Right cardiac atrium (tissue), 5 donors: ENCODE results near the gene TRIM62. TPM values are rescaled to one million over a fixed set of nuclear protein-coding genes. Genes with fewer than 3 reads are reported as not detected.

Experiments used
- ATAC-seq, 2 donors: fragments of 200-7000 bp; cut with Tn5 transposase; one replicate each; pipeline versions ENCODE4 v1.8.0 to v1.9.1; 2020; ENCODE audit warnings: moderate library complexity in 2 of 2, mild to moderate bottlenecking in 1 of 2
- DNase-seq, 3 donors: peaks; one replicate each; pipeline ENCODE4 v3.0.0-alpha.2; 2020
- H3K27ac ChIP-seq: one replicate; pipeline ENCODE4 v1.5.1; 2013; ENCODE audit warnings: mild to moderate bottlenecking, low read length, control low read depth, moderate library complexity
- H3K27me3 ChIP-seq: one replicate; pipeline ENCODE4 v1.6.1; 2013; ENCODE audit not compliant: control insufficient read depth, insufficient read depth
- H3K4me1 ChIP-seq: one replicate; pipeline ENCODE4 v1.6.1; 2013; ENCODE audit warnings: low read length; ENCODE audit not compliant: control insufficient read depth, insufficient read depth
- H3K4me3 ChIP-seq: one replicate; pipeline ENCODE4 v1.5.1; 2013; ENCODE audit warnings: low read length, control low read depth
- H3K9me3 ChIP-seq: one replicate; pipeline ENCODE4 v1.6.1; 2013; ENCODE audit warnings: low read length; ENCODE audit not compliant: control insufficient read depth
- whole genome bisulfite sequencing: extraction: QIAGEN DNeasy Blood & Tissue Kit; methylation state at CpG from one replicate; pipeline ENCODE4 v1.1.7; 2013; 5-methylcytosine and 5-hydroxymethylcytosine counted together
- intact Hi-C, 4 donors: fragments of 100-400 bp; cut with DNase I; formaldehyde crosslinking; loops; one replicate each; pipeline versions ENCODE4 v1.11.0 to v1.14.0; 2022 to 2023
- polyA plus RNA-seq: library from polyadenylated mRNA; stranded (reverse); fragments of 200-250 nt; gene quantifications from one replicate; pipeline ENCODE4 v1.2.3, GENCODE V29; 2013
- total RNA-seq, 4 donors: library from RNA; stranded (reverse); fragmentation: NEBNext Ultra II Directional; extraction: Animal tissue kit (Norgen Biotek cat#: 25700); gene quantifications; one replicate each; pipeline ENCODE4 v1.2.1, GENCODE V29; 2021
- donor health status: healthy with polysubstance abuse.
- donor health status: DM: no; HTN: yes; CAD: no.
- donor health status: DM: no; HTN: no; CAD: no.
- donor health status: DM: no; HTN: yes; CAD: no; lungs with severe emphysema.
- donor health status: DM: yes; HTN: yes; CAD: no.

The TRIM62 gene
- total and polyA plus RNA-seq, 5 donors: 1.8 to 4.4 (median 2.8) TPM

DNA sequence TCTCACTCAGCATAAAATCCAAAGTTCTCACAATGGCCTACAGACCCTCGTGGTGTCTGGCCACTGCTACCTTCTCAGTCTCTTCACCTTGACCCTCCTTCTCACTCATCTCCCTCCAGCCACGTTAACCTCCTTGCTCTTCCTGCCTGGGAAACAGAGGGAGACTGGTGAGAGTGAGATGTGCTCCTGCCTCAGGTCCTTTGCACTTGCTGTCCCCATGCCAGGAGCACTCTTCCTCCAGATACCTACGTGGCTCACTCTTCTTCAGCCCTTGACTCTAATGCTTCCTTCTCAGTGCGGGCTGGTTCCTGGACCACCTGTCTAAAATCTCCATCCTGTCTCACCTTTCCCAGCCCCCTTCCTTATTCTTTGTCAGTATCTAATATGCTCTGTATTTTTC, 24.7 kb downstream of the TRIM62 start:
- H3K4me1 ChIP-seq: peaks cover 18% of the 10 kb centered on the region
- intact Hi-C loops: no loop called here
- H3K4me3 ChIP-seq: no peak overlapping the region
- H3K27me3 ChIP-seq: no peaks in the 10 kb centered on the region
- no peaks in the 10 kb centered on the region for H3K9me3 ChIP-seq
- no peak overlapping the region for H3K27ac ChIP-seq
- 91% methylated on average over 4 of the region's 4 CpGs for WGBS
- ATAC-seq (no peak), DNase-seq (no peak)

DNA sequence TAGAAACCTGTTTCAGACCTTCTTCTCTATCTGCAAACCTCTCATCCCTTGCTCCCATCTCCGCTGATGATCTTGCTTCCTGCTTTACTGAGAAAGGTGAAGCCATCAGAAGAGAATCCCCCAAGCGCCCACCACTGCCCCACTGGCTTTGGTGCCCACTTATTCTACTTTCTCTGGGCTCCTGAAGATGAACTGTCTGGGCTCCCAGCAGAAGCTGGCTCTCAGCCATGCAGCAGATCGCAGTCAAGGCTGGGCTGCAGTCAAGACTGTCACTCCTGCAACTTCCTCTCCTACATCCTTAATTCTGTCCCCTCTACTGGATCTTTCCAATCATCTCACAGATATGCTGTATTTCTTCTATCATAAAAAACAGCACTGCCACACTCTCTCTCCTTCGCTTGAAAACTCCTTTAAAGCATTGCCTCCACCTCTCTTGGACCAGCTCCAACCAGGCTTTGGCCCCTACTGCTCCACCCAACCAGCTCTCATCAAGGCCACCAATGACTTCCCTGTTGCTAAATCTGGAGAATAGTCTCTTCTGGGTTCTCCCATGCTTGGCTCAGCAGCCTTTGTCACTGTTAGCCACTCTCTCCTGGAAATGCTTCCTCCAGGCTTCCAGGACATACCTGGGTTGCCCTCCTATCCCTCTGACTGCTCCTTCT, 25.8 kb downstream of the TRIM62 start:
- no peak for ATAC-seq
- peak in 1 of 3 donors; percentile 59 for DNase-seq
- H3K4me3 ChIP-seq: no peak overlapping the region
- 67% methylated on average over 4 of the region's 4 CpGs for WGBS
- H3K9me3 ChIP-seq: no peaks in the 10 kb centered on the region
- no peak overlapping the region for H3K27ac ChIP-seq
- no peaks in the 10 kb centered on the region for H3K27me3 ChIP-seq
- peaks cover 16% of the 10 kb centered on the region for H3K4me1 ChIP-seq
- intact Hi-C loops: no loop called here

DNA sequence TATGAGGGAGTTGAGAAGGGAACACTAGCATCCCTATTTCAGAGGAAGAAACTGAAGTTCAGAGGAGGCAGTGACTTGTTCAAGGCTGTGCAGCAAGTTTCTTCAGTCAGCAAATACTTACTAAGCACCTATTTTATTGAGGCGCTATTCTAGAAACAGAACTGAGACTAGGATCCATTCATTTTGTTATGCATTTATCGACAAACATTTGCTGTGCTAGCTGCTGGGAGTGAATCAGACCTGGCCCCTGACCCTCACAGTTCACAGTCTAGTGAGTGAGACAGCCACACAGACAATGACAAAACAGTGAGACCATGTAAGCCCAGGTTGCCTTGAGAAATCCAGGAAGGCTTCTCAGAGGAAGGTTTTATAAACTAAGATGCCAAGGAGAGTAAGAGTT, 28.2 kb downstream of the TRIM62 start:
- Histone ChIP-seq H3K27me3 (no peaks in the 10 kb centered on the region), H3K9me3 (no peaks in the 10 kb centered on the region), H3K27ac (peak overlapping the region; percentile 97), H3K4me1 (peaks cover 16% of the 10 kb centered on the region), H3K4me3 (no peak overlapping the region)
- intact Hi-C loops: no loop called here
- no peak for DNase-seq
- 89% methylated on average over 2 of the region's 2 CpGs for WGBS
- ATAC-seq: no peak

DNA sequence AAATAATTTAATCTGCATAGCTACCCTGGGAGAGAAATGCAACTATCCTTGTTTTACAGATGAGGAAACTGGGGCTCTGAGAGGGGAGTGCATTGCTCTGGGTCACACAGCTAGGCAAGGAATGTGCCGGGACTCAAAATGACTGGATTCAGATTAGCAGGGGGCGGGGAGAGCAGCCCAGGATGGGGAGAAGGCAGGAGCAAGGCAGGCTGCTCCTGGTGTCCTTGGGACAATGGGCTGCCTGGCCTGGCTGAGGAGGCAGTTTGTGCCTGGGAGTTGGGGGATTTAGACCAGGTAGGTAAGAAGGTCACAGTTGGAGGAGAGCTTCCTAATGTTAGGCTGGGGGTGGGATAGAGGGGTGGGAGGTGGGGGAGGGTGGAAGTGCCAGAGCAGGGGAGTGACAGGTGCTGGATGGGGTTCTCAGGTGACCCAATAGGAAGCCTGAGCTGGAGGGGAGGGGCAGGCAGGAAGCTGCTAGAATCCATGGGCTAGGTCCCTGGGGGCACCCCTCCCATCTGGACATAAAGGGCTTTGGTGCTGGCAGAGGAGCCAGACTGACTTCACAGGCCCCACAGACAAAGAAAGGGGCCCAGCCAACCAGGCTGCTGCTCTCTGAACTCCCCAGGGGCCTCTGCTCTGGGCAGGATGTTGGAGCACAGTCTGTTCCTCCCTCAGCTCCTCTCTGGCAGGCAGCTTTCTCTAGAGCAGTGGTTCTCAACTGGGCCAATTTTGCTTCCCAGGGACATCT, 29.0 kb downstream of the TRIM62 start:
- no peaks in the 10 kb centered on the region for H3K9me3 ChIP-seq
- 62% methylated on average over 2 of the region's 2 CpGs for WGBS
- peak overlapping the region; percentile 97 for H3K27ac ChIP-seq
- peak; percentile 92 to 96 (median 93) for DNase-seq
- no peak overlapping the region for H3K4me3 ChIP-seq
- peaks cover 16% of the 10 kb centered on the region for H3K4me1 ChIP-seq
- no peaks in the 10 kb centered on the region for H3K27me3 ChIP-seq
- intact Hi-C loops: no loop called here
- peak; percentile 95 to 97 for ATAC-seq

DNA sequence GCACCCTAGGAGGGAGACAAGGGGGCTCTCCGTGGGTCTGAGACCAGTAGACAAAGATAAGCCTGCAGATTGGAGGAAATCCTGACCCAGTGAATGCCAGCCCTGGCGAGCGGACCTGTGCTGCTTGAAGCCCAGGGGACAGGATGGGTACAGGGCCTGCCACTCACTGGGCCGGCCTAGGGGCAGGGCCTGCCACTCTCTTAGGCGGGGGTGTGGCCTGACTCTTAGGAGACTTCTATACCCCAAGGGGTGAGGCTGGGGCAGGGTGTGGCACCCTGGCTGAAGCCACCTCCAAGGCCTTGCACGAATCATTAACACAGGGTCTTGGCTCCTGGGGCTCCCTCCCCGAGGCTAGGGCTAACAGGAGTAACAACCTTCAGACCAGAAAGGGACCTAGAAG, 30.7 kb downstream of the TRIM62 start:
- 74% methylated on average over 7 of the region's 7 CpGs for WGBS
- Histone ChIP-seq H3K27ac (no peak overlapping the region), H3K4me3 (no peak overlapping the region), H3K4me1 (peaks cover 11% of the 10 kb centered on the region), H3K27me3 (no peaks in the 10 kb centered on the region), H3K9me3 (no peaks in the 10 kb centered on the region)
- ATAC-seq (no peak), DNase-seq (no peak)
- intact Hi-C loops: no loop called here

DNA sequence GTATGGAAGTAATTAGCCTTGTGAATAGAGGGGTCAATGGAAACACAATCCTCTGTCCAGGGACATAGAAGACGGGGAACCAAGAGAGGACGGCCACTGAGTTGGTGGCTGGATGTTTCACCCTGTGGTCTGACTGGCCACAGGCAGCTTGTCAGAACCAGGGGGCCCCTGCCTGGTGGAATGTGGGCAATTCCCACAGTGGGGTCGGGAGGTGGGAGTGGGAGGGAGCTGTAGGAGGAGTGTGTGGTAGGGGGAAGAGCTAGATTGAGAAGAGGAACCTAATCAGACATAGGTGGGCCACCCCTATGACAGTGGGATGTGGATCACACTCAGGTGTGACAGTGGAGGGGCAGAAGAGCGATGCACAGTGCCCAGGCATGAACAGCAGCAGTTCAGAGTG, 31.3 kb downstream of the TRIM62 start:
- no peak for DNase-seq
- Histone ChIP-seq H3K9me3 (no peaks in the 10 kb centered on the region), H3K27ac (no peak overlapping the region), H3K27me3 (no peaks in the 10 kb centered on the region), H3K4me1 (peaks cover 11% of the 10 kb centered on the region), H3K4me3 (no peak overlapping the region)
- 87% methylated on average over 4 of the region's 4 CpGs for WGBS
- intact Hi-C loops: no loop called here
- ATAC-seq: no peak

DNA sequence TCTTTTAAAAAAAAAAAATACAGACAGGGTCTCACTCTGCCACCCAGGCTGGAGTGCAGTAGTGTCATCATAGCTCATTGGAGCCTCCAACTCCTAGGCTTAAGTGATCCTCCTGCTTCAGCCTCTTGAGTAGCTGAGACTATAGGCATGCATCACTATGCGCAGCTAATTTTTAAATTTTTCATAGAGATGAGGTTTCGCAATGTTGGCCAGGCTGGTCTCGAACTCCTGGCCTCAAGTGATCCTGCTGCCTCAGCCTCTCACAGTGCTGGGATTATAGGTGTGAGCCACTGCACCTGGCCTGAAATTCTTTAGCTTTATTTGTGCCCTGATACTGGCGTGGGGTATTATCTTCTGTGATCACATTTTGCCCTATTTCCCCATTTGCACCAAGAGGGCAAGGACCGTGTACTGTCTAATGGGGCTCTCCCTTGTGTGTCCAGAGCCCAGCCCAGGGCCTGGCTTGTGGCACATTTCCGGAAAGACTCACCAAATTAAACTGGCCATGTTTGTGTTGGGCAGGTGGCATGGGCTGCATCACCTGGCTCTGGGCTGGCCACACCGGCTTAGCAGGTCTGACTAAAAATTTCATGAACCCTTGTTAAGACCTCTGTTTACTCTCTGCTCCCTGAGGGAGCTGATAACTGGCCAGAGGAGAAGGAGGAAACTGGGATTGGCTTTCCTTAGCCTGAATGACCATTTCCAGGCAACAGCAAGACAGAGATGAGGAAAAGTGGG, 32.2 kb downstream of the TRIM62 start:
- no peaks in the 10 kb centered on the region for H3K9me3 ChIP-seq
- 92% methylated on average over 7 of the region's 7 CpGs for WGBS
- no peak overlapping the region for H3K4me3 ChIP-seq
- DNase-seq (no peak), ATAC-seq (no peak)
- peaks cover 11% of the 10 kb centered on the region for H3K4me1 ChIP-seq
- no peaks in the 10 kb centered on the region for H3K27me3 ChIP-seq
- H3K27ac ChIP-seq: no peak overlapping the region
- intact Hi-C loops: no loop called here

DNA sequence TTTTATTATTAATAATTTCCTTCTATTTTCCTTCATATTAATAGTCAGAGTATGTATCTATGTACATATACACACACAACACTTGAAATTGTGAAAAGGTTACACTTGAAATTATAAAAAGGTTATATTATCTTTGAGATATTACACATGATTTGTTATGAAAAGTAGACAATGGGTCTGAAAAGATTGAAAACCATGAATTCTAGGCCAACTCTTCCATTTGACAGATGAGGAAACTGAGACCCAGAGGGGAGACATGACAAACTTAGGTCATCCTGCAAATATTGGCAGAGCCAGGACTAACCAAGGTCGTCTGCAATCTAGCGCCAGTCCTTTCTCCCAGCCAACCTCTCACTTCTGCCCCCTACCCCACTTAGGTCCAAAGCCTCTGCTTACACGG, 33.2 kb downstream of the TRIM62 start:
- ATAC-seq (no peak), DNase-seq (no peak)
- H3K4me3 ChIP-seq: no peak overlapping the region
- H3K27me3 ChIP-seq: no peaks in the 10 kb centered on the region
- WGBS: 91% methylated on average over 3 of the region's 3 CpGs
- no peak overlapping the region for H3K27ac ChIP-seq
- intact Hi-C loops: no loop called here
- H3K9me3 ChIP-seq: no peaks in the 10 kb centered on the region
- peaks cover 6% of the 10 kb centered on the region for H3K4me1 ChIP-seq

DNA sequence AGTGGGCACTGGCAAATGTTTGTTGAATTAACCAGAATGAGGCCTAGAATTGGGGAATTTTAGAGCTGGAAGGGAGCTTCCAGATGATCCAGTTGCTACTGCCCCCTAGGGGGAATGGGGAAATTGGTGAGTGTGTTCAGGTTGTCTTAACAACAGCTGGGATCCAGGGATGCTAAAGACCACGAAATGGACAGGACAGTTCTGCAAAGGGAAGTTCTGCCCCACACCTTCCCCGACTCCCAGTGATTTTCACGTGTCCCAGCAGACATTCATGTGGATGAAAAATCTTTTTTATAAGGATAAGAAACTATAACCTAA, 33.9 kb downstream of the TRIM62 start:
- intact Hi-C loops: no loop called here
- H3K4me1 ChIP-seq: peaks cover 5% of the 10 kb centered on the region
- 70% methylated on average over 3 of the region's 3 CpGs for WGBS
- H3K4me3 ChIP-seq: no peak overlapping the region
- no peak for ATAC-seq
- H3K27me3 ChIP-seq: no peaks in the 10 kb centered on the region
- H3K9me3 ChIP-seq: no peaks in the 10 kb centered on the region
- no peak for DNase-seq
- H3K27ac ChIP-seq: no peak overlapping the region

DNA sequence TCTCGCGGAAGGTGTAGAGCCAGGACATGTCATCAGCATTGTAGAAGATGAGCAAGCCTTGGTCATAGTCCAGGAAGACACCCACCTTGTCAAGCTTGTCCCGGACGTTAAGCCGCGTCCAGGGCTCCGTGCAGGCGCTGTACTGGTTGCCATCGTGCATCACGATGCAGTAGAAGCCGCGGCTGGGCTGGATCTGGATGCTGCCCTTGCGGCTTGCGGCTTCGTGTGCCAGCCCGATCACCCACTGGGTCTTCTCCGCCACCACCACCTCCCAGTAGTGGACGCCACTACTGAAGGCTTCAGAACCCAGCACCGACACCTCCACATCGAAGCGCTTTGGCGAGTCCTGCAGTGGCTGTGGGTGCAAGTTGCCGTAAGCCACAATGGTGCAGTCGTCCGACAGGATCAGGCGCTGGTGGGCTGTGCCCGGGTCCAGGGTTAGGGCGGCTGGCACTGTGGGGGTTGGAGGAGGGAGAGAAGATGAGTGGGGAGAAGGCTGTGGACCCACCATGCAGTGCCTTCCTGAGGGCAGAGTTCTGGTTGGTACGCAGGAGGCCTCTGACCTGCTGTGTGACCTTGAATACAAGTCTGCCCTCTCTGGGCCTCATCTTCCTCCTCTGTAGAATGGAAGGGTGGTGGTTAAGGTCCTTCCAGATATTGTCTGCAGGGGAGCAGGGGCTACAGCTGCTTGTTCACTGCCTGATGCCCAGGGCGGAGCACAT, 34.4 kb downstream of the TRIM62 start:
- H3K4me3 ChIP-seq: no peak overlapping the region
- H3K27me3 ChIP-seq: no peaks in the 10 kb centered on the region
- intact Hi-C loops: no loop called here
- WGBS: 97% methylated on average over 30 of the region's 30 CpGs
- no peaks in the 10 kb centered on the region for H3K9me3 ChIP-seq
- ATAC-seq (no peak), DNase-seq (no peak)
- no peak overlapping the region for H3K27ac ChIP-seq
- peaks cover 5% of the 10 kb centered on the region for H3K4me1 ChIP-seq

DNA sequence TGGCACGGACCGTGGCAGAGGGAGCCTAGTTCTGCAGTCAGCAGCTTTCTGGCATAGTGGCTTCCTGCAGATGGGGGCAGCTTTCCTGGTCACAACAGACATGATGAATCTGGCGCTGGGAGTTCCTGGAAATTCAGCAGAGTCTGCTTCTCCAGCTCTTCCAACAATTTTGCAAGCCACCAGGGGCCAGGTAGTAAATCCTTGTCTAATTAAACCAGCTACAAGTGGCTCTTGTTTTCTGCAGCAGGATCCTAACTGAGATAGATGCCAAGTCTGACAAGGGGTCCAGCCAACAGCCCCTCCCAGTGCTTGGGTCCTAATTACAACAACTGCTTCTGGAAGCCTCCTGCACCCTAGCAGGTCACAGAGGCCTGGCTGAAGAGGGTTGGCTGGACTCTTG, 35.8 kb downstream of the TRIM62 start:
- Histone ChIP-seq H3K27me3 (no peaks in the 10 kb centered on the region), H3K4me3 (no peak overlapping the region), H3K9me3 (no peaks in the 10 kb centered on the region), H3K4me1 (peaks cover 7% of the 10 kb centered on the region), H3K27ac (no peak overlapping the region)
- 83% methylated on average over 3 of the region's 3 CpGs for WGBS
- ATAC-seq (no peak), DNase-seq (no peak)
- intact Hi-C loops: no loop called here
